HepG2 (cell line): Measurements from ENCODE around the gene YTHDF1. TPM values are rescaled to one million over a fixed set of nuclear protein-coding genes. Genes with fewer than 3 reads are reported as not detected.

Experiments used
- BCL6 ChIP-seq: IDR thresholded peaks from 2 replicates; pipeline ENCODE4 v1.6.1; 2016; ENCODE audit warnings: missing genetic modification reagents, missing compliant biosample characterization
- CEBPG ChIP-seq: IDR thresholded peaks from 2 replicates; pipeline ENCODE4 v1.6.1; 2016
- HDAC1 ChIP-seq: sonication (generic); formaldehyde crosslinking; IDR thresholded peaks from 2 replicates; pipeline ENCODE4 v1.5.1; 2020; ENCODE audit warnings: mild to moderate bottlenecking, missing genetic modification reagents
- HDAC2 ChIP-seq: sonication (generic); formaldehyde crosslinking; IDR thresholded peaks from 2 replicates; pipeline ENCODE4 v1.4.0; 2020; ENCODE audit warnings: missing genetic modification reagents
- NCOA1 ChIP-seq: sonication (generic); formaldehyde crosslinking; IDR thresholded peaks from 2 replicates; pipeline ENCODE4 v1.9.0; 2021; ENCODE audit warnings: missing genetic modification reagents
- ZNF329 ChIP-seq: sonication (generic); formaldehyde crosslinking; IDR thresholded peaks from 2 replicates; pipeline ENCODE4 v1.9.0; 2021; ENCODE audit warnings: low read depth, mild to moderate bottlenecking, missing genetic modification reagents
- ZNF788 ChIP-seq: sonication (generic); formaldehyde crosslinking; IDR thresholded peaks from 2 replicates; pipeline ENCODE4 v1.5.0; 2020; ENCODE audit warnings: mild to moderate bottlenecking, missing genetic modification reagents, borderline replicate concordance
- ZNF883 ChIP-seq: sonication (generic); formaldehyde crosslinking; IDR thresholded peaks from 2 replicates; pipeline ENCODE4 v1.5.1; 2020; ENCODE audit warnings: mild to moderate bottlenecking, missing genetic modification reagents; ENCODE audit errors: not compliant biosample characterization
- polyA plus RNA-seq, 8 experiments: library from polyadenylated mRNA; depleted of rRNA in 3 of 8; stranded (reverse) in 7 of 8; unstranded in 1 of 8; fragments of >200 nt; fragmentation: Illumina TruSeq in 4 of 8; extraction: Trizol in 4 of 8; gene quantifications; 2 replicates each; pipeline versions ENCODE4 v1.2.1 to v1.2.3, GENCODE V29; 2011 to 2016; ENCODE audit warnings: low read depth in 4 of 8, missing spikeins in 1 of 8, mixed read lengths in 1 of 8; ENCODE audit not compliant: insufficient read depth in 1 of 8
- total RNA-seq, 5 experiments: library from RNA; depleted of rRNA; stranded (reverse); fragments of >200 nt; fragmentation: Illumina TruSeq; extraction: Trizol; gene quantifications; 2 replicates each; pipeline ENCODE4 v1.2.3, GENCODE V29; 2016; ENCODE audit warnings: low read depth in 1 of 5
- TF ChIP-seq, protein P1 (sequence below): sonication (generic); formaldehyde crosslinking; IDR thresholded peaks from 2 replicates; pipeline ENCODE4 v1.4.0; 2020; ENCODE audit warnings: missing genetic modification reagents
- TF ChIP-seq, protein P2 (sequence below): sonication (generic); formaldehyde crosslinking; IDR thresholded peaks from 2 replicates; pipeline ENCODE4 v1.5.1; 2020; ENCODE audit warnings: mild to moderate bottlenecking, moderate library complexity, missing genetic modification reagents
- TF ChIP-seq, protein P3 (sequence below): sonication (generic); formaldehyde crosslinking; IDR thresholded peaks from 2 replicates; pipeline ENCODE4 v1.8.0; 2022; ENCODE audit warnings: mild to moderate bottlenecking, missing genetic modification reagents, moderate library complexity
- TF ChIP-seq, protein P4 (sequence below): sonication (generic); formaldehyde crosslinking; IDR thresholded peaks from 2 replicates; pipeline ENCODE4 v1.4.0; 2020; ENCODE audit warnings: mild to moderate bottlenecking, missing genetic modification reagents
- TF ChIP-seq, protein P5 (sequence below): sonication (generic); formaldehyde crosslinking; IDR thresholded peaks from 2 replicates; pipeline ENCODE4 v1.8.1; 2023; ENCODE audit warnings: mild to moderate bottlenecking, missing genetic modification reagents
- TF ChIP-seq, protein P6 (sequence below): sonication (generic); formaldehyde crosslinking; IDR thresholded peaks from 2 replicates; pipeline ENCODE4 v1.4.0; 2020; ENCODE audit warnings: missing genetic modification reagents

The YTHDF1 gene
- total and polyA plus RNA-seq, 2 of the 13 experiments (the other 11 are each of a cell fraction or from before 2014, with no cell fraction given), result 34.5 to 37.7 TPM

DNA sequence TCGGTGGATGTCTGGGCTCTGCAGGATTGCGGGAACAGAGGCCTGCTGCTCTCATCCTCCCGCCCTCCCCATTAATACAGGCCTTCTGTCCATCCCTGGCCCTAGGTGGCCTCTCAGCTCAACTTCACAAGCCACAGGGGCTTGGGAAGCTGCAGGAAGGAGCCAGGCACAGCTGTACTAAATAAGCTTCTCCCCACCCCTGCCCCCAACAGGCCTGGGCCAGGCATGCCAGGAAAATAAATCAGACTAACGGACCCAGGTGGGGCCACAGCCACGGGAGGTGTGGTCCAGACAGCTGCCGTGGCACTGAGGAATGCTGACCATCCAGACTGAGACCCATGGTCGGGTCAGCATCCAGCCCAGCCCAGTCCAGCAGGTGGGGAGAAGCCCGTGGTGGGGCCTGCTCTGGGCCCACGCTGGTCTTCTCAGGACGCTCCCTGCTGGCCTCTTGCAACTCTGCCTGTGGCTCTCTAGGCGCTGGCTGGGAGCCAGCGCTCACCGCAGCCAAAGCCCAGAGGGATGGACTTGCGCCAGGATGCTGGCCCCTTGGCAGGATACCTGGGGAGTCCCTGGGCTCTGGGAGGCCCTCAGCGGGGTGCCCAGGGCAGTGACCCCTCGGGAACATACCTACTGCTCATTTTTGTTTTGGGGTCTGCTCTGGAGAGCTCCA, 8.6 kb upstream of the YTHDF1 start (continued):
- TF ChIP-seq BCL6 (CRISPR knock-in tag), result 0 out of 2 replicates have a peak, but pooled peaks have one; percentile 13
- TF ChIP-seq, protein P1, sequence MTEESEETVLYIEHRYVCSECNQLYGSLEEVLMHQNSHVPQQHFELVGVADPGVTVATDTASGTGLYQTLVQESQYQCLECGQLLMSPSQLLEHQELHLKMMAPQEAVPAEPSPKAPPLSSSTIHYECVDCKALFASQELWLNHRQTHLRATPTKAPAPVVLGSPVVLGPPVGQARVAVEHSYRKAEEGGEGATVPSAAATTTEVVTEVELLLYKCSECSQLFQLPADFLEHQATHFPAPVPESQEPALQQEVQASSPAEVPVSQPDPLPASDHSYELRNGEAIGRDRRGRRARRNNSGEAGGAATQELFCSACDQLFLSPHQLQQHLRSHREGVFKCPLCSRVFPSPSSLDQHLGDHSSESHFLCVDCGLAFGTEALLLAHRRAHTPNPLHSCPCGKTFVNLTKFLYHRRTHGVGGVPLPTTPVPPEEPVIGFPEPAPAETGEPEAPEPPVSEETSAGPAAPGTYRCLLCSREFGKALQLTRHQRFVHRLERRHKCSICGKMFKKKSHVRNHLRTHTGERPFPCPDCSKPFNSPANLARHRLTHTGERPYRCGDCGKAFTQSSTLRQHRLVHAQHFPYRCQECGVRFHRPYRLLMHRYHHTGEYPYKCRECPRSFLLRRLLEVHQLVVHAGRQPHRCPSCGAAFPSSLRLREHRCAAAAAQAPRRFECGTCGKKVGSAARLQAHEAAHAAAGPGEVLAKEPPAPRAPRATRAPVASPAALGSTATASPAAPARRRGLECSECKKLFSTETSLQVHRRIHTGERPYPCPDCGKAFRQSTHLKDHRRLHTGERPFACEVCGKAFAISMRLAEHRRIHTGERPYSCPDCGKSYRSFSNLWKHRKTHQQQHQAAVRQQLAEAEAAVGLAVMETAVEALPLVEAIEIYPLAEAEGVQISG (CRISPR knock-in tag), result 0 out of 2 replicates have a peak, but pooled peaks have one; percentile 30
- TF ChIP-seq, protein P2, sequence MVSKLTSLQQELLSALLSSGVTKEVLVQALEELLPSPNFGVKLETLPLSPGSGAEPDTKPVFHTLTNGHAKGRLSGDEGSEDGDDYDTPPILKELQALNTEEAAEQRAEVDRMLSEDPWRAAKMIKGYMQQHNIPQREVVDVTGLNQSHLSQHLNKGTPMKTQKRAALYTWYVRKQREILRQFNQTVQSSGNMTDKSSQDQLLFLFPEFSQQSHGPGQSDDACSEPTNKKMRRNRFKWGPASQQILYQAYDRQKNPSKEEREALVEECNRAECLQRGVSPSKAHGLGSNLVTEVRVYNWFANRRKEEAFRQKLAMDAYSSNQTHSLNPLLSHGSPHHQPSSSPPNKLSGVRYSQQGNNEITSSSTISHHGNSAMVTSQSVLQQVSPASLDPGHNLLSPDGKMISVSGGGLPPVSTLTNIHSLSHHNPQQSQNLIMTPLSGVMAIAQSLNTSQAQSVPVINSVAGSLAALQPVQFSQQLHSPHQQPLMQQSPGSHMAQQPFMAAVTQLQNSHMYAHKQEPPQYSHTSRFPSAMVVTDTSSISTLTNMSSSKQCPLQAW, result peak; percentile 30; the same call in 1 of the 2 replicates
- 0 out of 2 replicates have a peak, but pooled peaks have one; percentile 33 for TF ChIP-seq NCOA1 (CRISPR knock-in tag)
- no peak for TF ChIP-seq ZNF788 (CRISPR knock-in tag)
- TF ChIP-seq, protein P3, sequence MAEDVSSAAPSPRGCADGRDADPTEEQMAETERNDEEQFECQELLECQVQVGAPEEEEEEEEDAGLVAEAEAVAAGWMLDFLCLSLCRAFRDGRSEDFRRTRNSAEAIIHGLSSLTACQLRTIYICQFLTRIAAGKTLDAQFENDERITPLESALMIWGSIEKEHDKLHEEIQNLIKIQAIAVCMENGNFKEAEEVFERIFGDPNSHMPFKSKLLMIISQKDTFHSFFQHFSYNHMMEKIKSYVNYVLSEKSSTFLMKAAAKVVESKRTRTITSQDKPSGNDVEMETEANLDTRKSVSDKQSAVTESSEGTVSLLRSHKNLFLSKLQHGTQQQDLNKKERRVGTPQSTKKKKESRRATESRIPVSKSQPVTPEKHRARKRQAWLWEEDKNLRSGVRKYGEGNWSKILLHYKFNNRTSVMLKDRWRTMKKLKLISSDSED, result 0 out of 2 replicates have a peak, but pooled peaks have one; percentile 54
- TF ChIP-seq, protein P4, sequence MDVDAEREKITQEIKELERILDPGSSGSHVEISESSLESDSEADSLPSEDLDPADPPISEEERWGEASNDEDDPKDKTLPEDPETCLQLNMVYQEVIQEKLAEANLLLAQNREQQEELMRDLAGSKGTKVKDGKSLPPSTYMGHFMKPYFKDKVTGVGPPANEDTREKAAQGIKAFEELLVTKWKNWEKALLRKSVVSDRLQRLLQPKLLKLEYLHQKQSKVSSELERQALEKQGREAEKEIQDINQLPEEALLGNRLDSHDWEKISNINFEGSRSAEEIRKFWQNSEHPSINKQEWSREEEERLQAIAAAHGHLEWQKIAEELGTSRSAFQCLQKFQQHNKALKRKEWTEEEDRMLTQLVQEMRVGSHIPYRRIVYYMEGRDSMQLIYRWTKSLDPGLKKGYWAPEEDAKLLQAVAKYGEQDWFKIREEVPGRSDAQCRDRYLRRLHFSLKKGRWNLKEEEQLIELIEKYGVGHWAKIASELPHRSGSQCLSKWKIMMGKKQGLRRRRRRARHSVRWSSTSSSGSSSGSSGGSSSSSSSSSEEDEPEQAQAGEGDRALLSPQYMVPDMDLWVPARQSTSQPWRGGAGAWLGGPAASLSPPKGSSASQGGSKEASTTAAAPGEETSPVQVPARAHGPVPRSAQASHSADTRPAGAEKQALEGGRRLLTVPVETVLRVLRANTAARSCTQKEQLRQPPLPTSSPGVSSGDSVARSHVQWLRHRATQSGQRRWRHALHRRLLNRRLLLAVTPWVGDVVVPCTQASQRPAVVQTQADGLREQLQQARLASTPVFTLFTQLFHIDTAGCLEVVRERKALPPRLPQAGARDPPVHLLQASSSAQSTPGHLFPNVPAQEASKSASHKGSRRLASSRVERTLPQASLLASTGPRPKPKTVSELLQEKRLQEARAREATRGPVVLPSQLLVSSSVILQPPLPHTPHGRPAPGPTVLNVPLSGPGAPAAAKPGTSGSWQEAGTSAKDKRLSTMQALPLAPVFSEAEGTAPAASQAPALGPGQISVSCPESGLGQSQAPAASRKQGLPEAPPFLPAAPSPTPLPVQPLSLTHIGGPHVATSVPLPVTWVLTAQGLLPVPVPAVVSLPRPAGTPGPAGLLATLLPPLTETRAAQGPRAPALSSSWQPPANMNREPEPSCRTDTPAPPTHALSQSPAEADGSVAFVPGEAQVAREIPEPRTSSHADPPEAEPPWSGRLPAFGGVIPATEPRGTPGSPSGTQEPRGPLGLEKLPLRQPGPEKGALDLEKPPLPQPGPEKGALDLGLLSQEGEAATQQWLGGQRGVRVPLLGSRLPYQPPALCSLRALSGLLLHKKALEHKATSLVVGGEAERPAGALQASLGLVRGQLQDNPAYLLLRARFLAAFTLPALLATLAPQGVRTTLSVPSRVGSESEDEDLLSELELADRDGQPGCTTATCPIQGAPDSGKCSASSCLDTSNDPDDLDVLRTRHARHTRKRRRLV (CRISPR knock-in tag), result 0 out of 2 replicates have a peak, but pooled peaks have one; percentile 37
- 0 out of 2 replicates have a peak, but pooled peaks have one; percentile 24 for TF ChIP-seq HDAC1
- TF ChIP-seq, protein P5, sequence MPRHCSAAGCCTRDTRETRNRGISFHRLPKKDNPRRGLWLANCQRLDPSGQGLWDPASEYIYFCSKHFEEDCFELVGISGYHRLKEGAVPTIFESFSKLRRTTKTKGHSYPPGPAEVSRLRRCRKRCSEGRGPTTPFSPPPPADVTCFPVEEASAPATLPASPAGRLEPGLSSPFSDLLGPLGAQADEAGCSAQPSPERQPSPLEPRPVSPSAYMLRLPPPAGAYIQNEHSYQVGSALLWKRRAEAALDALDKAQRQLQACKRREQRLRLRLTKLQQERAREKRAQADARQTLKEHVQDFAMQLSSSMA (CRISPR knock-in tag), result no peak
- TF ChIP-seq, protein P6, sequence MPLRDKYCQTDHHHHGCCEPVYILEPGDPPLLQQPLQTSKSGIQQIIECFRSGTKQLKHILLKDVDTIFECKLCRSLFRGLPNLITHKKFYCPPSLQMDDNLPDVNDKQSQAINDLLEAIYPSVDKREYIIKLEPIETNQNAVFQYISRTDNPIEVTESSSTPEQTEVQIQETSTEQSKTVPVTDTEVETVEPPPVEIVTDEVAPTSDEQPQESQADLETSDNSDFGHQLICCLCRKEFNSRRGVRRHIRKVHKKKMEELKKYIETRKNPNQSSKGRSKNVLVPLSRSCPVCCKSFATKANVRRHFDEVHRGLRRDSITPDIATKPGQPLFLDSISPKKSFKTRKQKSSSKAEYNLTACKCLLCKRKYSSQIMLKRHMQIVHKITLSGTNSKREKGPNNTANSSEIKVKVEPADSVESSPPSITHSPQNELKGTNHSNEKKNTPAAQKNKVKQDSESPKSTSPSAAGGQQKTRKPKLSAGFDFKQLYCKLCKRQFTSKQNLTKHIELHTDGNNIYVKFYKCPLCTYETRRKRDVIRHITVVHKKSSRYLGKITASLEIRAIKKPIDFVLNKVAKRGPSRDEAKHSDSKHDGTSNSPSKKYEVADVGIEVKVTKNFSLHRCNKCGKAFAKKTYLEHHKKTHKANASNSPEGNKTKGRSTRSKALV (CRISPR knock-in tag), result 0 out of 2 replicates have a peak, but pooled peaks have one; percentile 7
- no peak for TF ChIP-seq CEBPG
- no peak for TF ChIP-seq ZNF329 (CRISPR knock-in tag)
- TF ChIP-seq HDAC2 (CRISPR knock-in tag), result no peak
- TF ChIP-seq ZNF883 (CRISPR knock-in tag), result peak; percentile 7
